ENCODE measurements around the gene GLTPD2. TPM values are rescaled to one million over a fixed set of nuclear protein-coding genes. Genes with fewer than 3 reads are reported as not detected.

The GLTPD2 gene
- total and polyA plus RNA-seq, 2 experiments from 2014 or later, result 0.47 to 1.3 TPM

- TF ChIP-seq ZNF462 (CRISPR knock-in tag; IDR thresholded peaks at IDR 0.05), result no peak
- TF ChIP-seq ZNF114 (CRISPR knock-in tag; IDR thresholded peaks at IDR 0.05), result no peak
These were observed 48.9 kb downstream of the GLTPD2 start (continued) for GRCh38 chr17:4837471-4838308.

DNA sequence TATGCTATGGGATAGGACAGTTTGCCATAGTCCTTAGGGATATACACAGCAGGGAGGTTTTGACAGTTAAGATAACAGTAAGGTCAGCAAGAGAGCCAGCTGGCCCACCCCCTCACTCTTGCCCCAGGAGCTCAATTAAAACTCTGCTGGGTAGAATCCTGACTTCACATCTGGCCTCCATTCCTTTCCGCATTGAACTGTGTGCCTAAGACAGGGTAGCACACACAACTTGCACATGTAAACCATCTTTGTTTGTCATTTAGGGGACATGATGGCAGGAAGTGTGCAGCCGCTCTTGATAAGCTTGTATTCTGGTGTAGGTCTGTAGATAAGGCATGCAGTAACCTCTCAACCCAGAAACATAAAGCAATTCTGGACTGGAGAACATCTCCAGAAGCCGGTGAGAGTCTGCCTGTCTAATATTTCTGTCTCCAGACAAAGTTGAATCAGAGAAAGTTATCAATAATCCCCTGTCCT, 49.6 kb downstream of the GLTPD2 start:
- DNase-seq (ENCODE audit: low spot score) (no peak), ATAC-seq (no peak)
- Histone ChIP-seq H3K27ac (ENCODE audit: low read depth) (no peak overlapping the region), H3K27me3 (ENCODE audit: insufficient read depth) (no peaks in the 10 kb centered on the region), H3K4me1 (ENCODE audit: insufficient read depth) (peaks cover 15% of the 10 kb centered on the region), H3K9me2 (ENCODE audit: insufficient read depth) (no peaks in the 10 kb centered on the region), H4K20me1 (replicated peaks; ENCODE audit: insufficient read depth) (peaks cover 13% of the 10 kb centered on the region), H3K4me2 (no peak overlapping the region), H3K4me3 (no peak overlapping the region), H3K36me3 (ENCODE audit: insufficient read depth) (no peaks in the 10 kb centered on the region), H3K79me2 (replicated peaks; ENCODE audit: insufficient read depth) (peaks cover 80% of the 10 kb centered on the region), H2AFZ (no peak overlapping the region), H3F3A (replicated peaks; ENCODE audit: low read depth) (peaks cover 8% of the 10 kb centered on the region)
- H3K4me3 Mint-ChIP-seq, result no peak overlapping the region
- H3K36me3 Mint-ChIP-seq (ENCODE audit: low read depth), result no peaks in the 10 kb centered on the region; the same call in 2 of the 3 replicates
- H3K27ac Mint-ChIP-seq, result no peak overlapping the region
- H3K27me3 Mint-ChIP-seq (ENCODE audit: insufficient read depth, low read depth, poor library complexity), result peaks cover 2% of the 10 kb centered on the region
- H3K9me3 Mint-ChIP-seq, result no peaks in the 10 kb centered on the region
- peaks cover 40% of the 10 kb centered on the region for H3K4me1 Mint-ChIP-seq
- TF ChIP-seq NANOG (IDR thresholded peaks at IDR 0.05; ENCODE audit: borderline replicate concordance), result no peak
- TF ChIP-seq ZNF462 (CRISPR knock-in tag; IDR thresholded peaks at IDR 0.05), result no peak
- TF ChIP-seq ETS1 (IDR thresholded peaks at IDR 0.05), result no peak
- TF ChIP-seq JUNB (IDR thresholded peaks at IDR 0.05; ENCODE audit: unreplicated experiment), result no peak
- no peak for TF ChIP-seq POLR2AphosphoS5 (IDR thresholded peaks at IDR 0.05; ENCODE audit: low read depth)
- no peak for TF ChIP-seq ZNF331 (CRISPR knock-in tag; IDR thresholded peaks at IDR 0.05; ENCODE audit: low read depth)

Data from GM23338 (cell line).